Mesendoderm (in vitro differentiated cells): ENCODE results near the gene TSSK3.

ENCODE experiments used
- DNase-seq: peaks from one replicate; pipeline ENCODE4 v3.0.0; 2013
- H2AK5ac ChIP-seq: 2 replicates; pipeline ENCODE4 v1.6.1; 2013; ENCODE audit warnings: low read length, inconsistent platforms
- H2BK120ac ChIP-seq: 2 replicates; pipeline ENCODE4 v1.6.1; 2013; ENCODE audit warnings: low read depth, mild to moderate bottlenecking, low read length, moderate library complexity, mixed read lengths
- H2BK15ac ChIP-seq: replicated peaks from 2 replicates; pipeline ENCODE4 v1.6.1; 2013; ENCODE audit warnings: low read depth, mild to moderate bottlenecking, moderate library complexity
- H2BK5ac ChIP-seq: 2 replicates; pipeline ENCODE4 v1.6.1; 2013; ENCODE audit warnings: low read length, inconsistent platforms
- H3K18ac ChIP-seq: 2 replicates; pipeline ENCODE4 v1.6.1; 2013; ENCODE audit warnings: mild to moderate bottlenecking, low read length, mixed read lengths
- H3K23ac ChIP-seq: one replicate; pipeline ENCODE4 v1.6.1; 2013; ENCODE audit warnings: low read length
- H3K27ac ChIP-seq: 2 replicates; pipeline ENCODE4 v1.5.1; 2013; ENCODE audit warnings: low read depth, mild to moderate bottlenecking, inconsistent platforms, low read length, moderate library complexity
- H3K27me3 ChIP-seq: 2 replicates; pipeline ENCODE4 v1.6.1; 2013; ENCODE audit warnings: low read length, control low read depth, mild to moderate bottlenecking, inconsistent platforms; ENCODE audit not compliant: insufficient read depth, poor library complexity
- H3K36me3 ChIP-seq: 2 replicates; pipeline ENCODE4 v1.6.1; 2013; ENCODE audit warnings: low read length, inconsistent platforms; ENCODE audit not compliant: control insufficient read depth, insufficient read depth
- H3K4ac ChIP-seq: one replicate; pipeline ENCODE4 v1.6.1; 2013; ENCODE audit warnings: low read depth, mild to moderate bottlenecking, low read length, moderate library complexity
- H3K4me1 ChIP-seq: 2 replicates; pipeline ENCODE4 v1.6.1; 2013; ENCODE audit warnings: low read depth, low read length, inconsistent platforms; ENCODE audit not compliant: control insufficient read depth
- H3K4me2 ChIP-seq: 2 replicates; pipeline ENCODE4 v1.6.1; 2013; ENCODE audit warnings: low read length
- H3K4me3 ChIP-seq: 2 replicates; pipeline ENCODE4 v1.5.1; 2013; ENCODE audit warnings: mild to moderate bottlenecking, low read length
- H3K56ac ChIP-seq: one replicate; pipeline ENCODE4 v1.6.1; 2013; ENCODE audit warnings: low read length
- H3K79me1 ChIP-seq: 2 replicates; pipeline ENCODE4 v1.6.1; 2013; ENCODE audit warnings: low read length, inconsistent platforms
- H3K79me2 ChIP-seq: 2 replicates; pipeline ENCODE4 v1.6.1; 2013; ENCODE audit warnings: mild to moderate bottlenecking, low read length; ENCODE audit not compliant: control insufficient read depth, insufficient read depth
- H3K9ac ChIP-seq: 2 replicates; pipeline ENCODE4 v1.6.1; 2013; ENCODE audit warnings: low read length, inconsistent platforms
- H4K5ac ChIP-seq: one replicate; pipeline ENCODE4 v1.6.1; 2013; ENCODE audit warnings: low read length
- H4K8ac ChIP-seq: one replicate; pipeline ENCODE4 v1.6.1; 2013; ENCODE audit warnings: low read depth, mild to moderate bottlenecking, control low read depth, low read length, moderate library complexity
- WGBS: extraction: QIAGEN DNeasy Blood & Tissue Kit; methylation state at CpG from one replicate; pipeline ENCODE4 v1.1.7; 2013; ENCODE audit warnings: low lambda C conversion rate, missing lambda C conversion rate; ENCODE audit not compliant: insufficient coverage; ENCODE audit errors: extremely low coverage; 5-methylcytosine and 5-hydroxymethylcytosine counted together

TSSK3 gene

GRCh38 chr1:32411261-32411660, 48.9 kb downstream of the TSSK3 start:
- H3K4me3 ChIP-seq, result no peak overlapping the region
- no peak overlapping the region for H3K56ac ChIP-seq
- H3K9ac ChIP-seq, result no peak overlapping the region
- no peak overlapping the region for H3K23ac ChIP-seq
- no peak overlapping the region for H3K4me2 ChIP-seq
- H3K79me2 ChIP-seq, result no peaks in the 10 kb centered on the region
- no peaks in the 10 kb centered on the region for H3K4me1 ChIP-seq
- no peak overlapping the region for H2BK120ac ChIP-seq
- no peak overlapping the region for H2BK5ac ChIP-seq
- no peak overlapping the region for H3K18ac ChIP-seq
- no peak overlapping the region for H4K8ac ChIP-seq
- no peaks in the 10 kb centered on the region for H3K36me3 ChIP-seq
- no peak overlapping the region for H2AK5ac ChIP-seq
- H3K79me1 ChIP-seq, result no peaks in the 10 kb centered on the region
- no peak for DNase-seq
- no peak overlapping the region for H3K4ac ChIP-seq
- no peak overlapping the region for H4K5ac ChIP-seq
- no peaks in the 10 kb centered on the region for H3K27me3 ChIP-seq
- no peak overlapping the region for H3K27ac ChIP-seq
- no peak overlapping the region for H2BK15ac ChIP-seq

GRCh38 chr1:32413507-32414185, 51.3 kb downstream of the TSSK3 start:
- H2BK120ac ChIP-seq, result no peak overlapping the region
- no peak overlapping the region for H3K18ac ChIP-seq
- H2BK5ac ChIP-seq, result no peak overlapping the region
- H3K79me2 ChIP-seq, result no peaks in the 10 kb centered on the region
- no peaks in the 10 kb centered on the region for H3K4me1 ChIP-seq
- no peak overlapping the region for H3K4me3 ChIP-seq
- no peak overlapping the region for H3K4me2 ChIP-seq
- no peaks in the 10 kb centered on the region for H3K27me3 ChIP-seq
- no peak overlapping the region for H3K27ac ChIP-seq
- no peak overlapping the region for H3K56ac ChIP-seq
- H4K5ac ChIP-seq, result no peak overlapping the region
- H3K23ac ChIP-seq, result no peak overlapping the region
- no peaks in the 10 kb centered on the region for H3K79me1 ChIP-seq
- no peak overlapping the region for H4K8ac ChIP-seq
- no peak overlapping the region for H3K4ac ChIP-seq
- peak; percentile 81 for DNase-seq
- H3K36me3 ChIP-seq, result no peaks in the 10 kb centered on the region
- WGBS, result no CpG with 5 or more reads among the region's 10 CpGs
- H3K9ac ChIP-seq, result no peak overlapping the region
- no peak overlapping the region for H2BK15ac ChIP-seq
- no peak overlapping the region for H2AK5ac ChIP-seq
